ENCODE measurements around the gene SRBD1.

Gene SRBD1

DNA sequence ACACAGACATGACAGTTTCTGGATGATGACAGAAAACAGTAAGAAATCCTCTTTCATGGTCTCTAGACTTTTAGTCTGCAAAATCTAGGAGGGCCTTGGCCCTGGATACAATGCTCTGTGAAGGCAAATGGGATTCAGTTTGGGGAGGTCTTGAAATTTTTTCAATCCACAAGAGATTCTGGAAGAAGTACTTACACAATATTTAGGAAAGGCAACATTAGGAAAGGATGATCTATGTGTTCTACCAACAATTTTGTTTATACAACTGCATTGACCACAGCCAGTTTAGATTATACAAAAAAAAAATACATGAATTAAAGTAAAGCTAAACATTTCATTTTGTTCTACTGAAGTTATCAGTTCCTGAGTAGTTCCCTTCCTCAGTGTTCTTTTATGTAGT is 208.0 kb downstream of the SRBD1 start:
- DNase-seq (ENCODE audit: low read depth), result no peak
- TF ChIP-seq, protein P1, sequence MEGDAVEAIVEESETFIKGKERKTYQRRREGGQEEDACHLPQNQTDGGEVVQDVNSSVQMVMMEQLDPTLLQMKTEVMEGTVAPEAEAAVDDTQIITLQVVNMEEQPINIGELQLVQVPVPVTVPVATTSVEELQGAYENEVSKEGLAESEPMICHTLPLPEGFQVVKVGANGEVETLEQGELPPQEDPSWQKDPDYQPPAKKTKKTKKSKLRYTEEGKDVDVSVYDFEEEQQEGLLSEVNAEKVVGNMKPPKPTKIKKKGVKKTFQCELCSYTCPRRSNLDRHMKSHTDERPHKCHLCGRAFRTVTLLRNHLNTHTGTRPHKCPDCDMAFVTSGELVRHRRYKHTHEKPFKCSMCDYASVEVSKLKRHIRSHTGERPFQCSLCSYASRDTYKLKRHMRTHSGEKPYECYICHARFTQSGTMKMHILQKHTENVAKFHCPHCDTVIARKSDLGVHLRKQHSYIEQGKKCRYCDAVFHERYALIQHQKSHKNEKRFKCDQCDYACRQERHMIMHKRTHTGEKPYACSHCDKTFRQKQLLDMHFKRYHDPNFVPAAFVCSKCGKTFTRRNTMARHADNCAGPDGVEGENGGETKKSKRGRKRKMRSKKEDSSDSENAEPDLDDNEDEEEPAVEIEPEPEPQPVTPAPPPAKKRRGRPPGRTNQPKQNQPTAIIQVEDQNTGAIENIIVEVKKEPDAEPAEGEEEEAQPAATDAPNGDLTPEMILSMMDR (IDR thresholded peaks at IDR 0.05; ENCODE audit: insufficient read depth, low read depth, low read length, missing control alignments), result no peak

DNA sequence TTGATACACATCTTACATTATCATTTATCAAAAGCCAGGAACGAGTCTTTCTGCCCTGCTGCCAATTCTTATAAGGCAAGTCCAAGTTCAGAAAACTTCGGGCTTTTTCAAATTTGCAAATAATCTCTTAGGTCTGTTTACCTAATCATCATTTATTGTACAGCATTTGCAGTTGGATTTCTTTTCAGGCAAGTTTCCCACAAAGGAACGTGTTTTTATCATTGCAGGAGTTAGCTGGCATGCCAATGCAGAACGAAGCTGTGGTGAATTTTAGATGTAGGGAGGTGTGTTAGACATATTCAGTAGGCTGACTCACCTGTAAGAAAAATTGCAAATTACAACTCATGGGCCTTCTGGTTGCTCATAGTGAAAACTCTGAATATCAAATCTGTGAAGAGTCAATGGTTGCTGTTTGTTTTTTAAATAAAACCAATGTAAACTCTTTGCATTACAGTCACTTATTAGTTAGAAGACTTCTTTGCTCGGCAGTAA is 209.6 kb downstream of the SRBD1 start:
- H3K4me3 ChIP-seq (ENCODE audit: low read length), result no peak overlapping the region
- TF ChIP-seq, protein P1 (IDR thresholded peaks at IDR 0.05; ENCODE audit: insufficient read depth, low read depth, low read length, missing control alignments), result no peak
- DNase-seq (ENCODE audit: low read depth), result peak; percentile 6

More for the DNA sequence above, 208.0 kb downstream of the SRBD1 start:
- H3K4me3 ChIP-seq (ENCODE audit: low read length), result no peak overlapping the region

DNA sequence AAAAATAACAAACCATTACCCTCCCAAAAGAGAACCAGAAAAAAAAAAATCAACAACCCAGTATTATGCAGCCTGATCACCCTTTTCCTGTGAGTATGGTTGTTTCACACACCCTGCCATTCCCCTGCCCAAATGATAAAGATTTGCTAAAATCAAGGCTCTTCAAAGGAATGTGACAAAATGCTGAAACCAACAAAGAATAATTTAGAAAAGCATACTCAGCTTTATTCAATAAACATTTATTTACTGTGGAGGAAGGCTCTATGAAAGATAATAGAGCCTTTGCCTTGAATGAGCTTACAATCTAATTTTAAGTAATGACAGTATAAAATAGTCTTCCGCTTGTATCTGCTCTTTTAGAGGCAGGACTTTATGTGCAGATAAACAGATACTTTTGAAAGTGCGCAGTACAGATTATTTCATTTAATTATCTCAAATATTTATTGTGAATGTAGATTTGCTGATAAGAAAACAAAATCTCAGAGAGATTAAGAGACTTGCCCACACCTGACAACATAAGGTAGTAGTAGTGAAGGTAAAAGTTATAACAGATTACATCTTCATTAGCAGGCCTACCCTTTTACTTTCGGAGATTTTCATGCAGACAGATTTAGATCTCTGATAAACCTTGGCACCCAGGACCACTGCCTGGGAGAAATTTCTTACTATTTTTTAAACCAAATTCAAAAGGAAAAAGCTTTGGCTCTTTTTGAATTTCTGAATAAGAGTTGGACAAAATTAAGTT is 211.9 kb downstream of the SRBD1 start:
- TF ChIP-seq, protein P1 (IDR thresholded peaks at IDR 0.05; ENCODE audit: insufficient read depth, low read depth, low read length, missing control alignments), result no peak
- no peak overlapping the region for H3K4me3 ChIP-seq (ENCODE audit: low read length)
- DNase-seq (ENCODE audit: low read depth), result no peak

DNA sequence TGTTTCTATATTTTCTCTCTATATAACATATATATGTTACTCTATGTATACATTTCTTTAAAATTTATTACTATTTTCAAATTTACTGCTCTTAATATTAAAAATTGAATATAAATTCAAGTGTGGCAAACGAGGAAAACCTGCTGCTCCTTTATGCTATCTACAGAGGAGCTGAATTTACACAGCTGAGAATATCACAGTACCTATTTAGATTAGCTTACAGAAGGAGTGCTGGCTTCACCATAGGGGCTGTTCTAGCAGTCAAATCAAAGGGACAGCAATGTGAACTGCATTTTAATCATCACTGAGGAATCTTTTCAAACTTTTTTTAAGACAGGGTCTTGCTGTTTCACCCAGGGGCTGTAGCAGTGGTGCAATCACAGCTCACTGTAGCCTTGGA is 213.8 kb downstream of the SRBD1 start:
- H3K4me3 ChIP-seq (ENCODE audit: low read length), result no peak overlapping the region
- TF ChIP-seq, protein P1 (IDR thresholded peaks at IDR 0.05; ENCODE audit: insufficient read depth, low read depth, low read length, missing control alignments), result no peak
- DNase-seq (ENCODE audit: low read depth), result no peak

DNA sequence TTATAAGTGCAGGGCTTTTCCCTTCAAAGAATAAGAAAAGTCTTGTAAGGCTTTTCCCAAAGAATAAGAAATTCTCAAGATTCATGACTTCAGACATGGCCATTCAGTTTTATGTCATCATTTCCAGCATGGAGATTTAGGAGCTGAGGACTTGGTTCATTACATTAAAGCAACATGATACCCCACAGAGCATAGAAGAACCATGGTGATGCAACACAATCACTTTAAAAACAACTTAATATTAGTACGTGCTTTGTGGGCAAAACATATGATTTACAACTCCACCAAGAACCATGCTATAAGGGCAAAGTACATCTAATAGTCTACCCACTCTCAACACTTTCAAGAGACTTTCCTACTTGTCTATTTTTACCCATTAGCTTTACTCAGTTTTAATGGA is 214.4 kb downstream of the SRBD1 start:
- TF ChIP-seq, protein P1 (IDR thresholded peaks at IDR 0.05; ENCODE audit: insufficient read depth, low read depth, low read length, missing control alignments), result no peak
- H3K4me3 ChIP-seq (ENCODE audit: low read length), result no peak overlapping the region
- DNase-seq (ENCODE audit: low read depth), result no peak

DNA sequence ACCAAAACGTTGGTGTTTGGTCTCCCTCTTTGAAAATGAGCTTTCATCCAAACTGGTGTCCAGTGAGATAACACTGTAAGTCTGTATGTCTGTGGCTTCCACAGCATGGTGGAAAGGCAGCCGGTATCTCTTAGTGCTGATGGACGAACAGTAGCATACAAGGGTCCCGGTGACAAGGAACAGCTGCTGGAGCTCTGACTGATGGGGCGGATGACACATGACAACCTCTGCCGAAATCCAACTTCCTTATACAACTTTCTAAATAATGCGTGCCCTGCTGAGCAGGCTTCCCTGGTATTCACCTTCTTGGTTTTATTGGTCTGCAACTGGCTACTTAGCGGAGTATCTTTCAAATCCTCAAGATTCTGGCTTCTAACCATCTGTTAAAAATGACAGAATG is 216.2 kb downstream of the SRBD1 start:
- DNase-seq (ENCODE audit: low read depth), result no peak
- no peak overlapping the region for H3K4me3 ChIP-seq (ENCODE audit: low read length)
- TF ChIP-seq, protein P1 (IDR thresholded peaks at IDR 0.05; ENCODE audit: insufficient read depth, low read depth, low read length, missing control alignments), result no peak

DNA sequence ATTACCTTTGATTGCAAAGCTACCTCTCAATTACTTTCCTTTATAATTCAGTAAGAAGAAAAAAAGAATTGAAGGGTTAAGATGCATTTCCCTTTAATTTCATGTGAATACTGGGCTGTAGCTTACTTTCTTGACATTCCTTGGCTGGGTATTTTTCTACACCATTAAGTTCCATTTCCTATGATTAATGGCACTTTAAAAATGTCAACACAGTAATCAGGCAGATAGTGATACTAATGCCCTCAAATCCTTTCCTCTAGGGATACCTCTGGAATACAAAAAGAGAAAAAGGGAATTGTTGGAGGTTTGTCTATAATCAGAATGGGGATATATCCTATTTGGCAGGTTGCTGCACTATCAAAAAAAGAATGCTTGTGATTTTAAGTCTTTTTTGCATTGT is 216.9 kb downstream of the SRBD1 start:
- no peak for DNase-seq (ENCODE audit: low read depth)
- no peak overlapping the region for H3K4me3 ChIP-seq (ENCODE audit: low read length)
- TF ChIP-seq, protein P1 (IDR thresholded peaks at IDR 0.05; ENCODE audit: insufficient read depth, low read depth, low read length, missing control alignments), result no peak
